ENCODE measurements around the gene CLTCL1. TPM values are rescaled to one million over a fixed set of nuclear protein-coding genes. Genes with fewer than 3 reads are reported as not detected.

CLTCL1 gene
- total and polyA plus RNA-seq, 2 experiments from 2014 or later, result 6.6 to 15.1 TPM

GRCh38 chr22:19207401-19207808, 84.1 kb downstream of the CLTCL1 start (continued):
- no peak for TF ChIP-seq CTCF (conservative IDR thresholded peaks at IDR 0.05; ENCODE audit: low read depth in 2 of 2)
- no peak for TF ChIP-seq REST (IDR thresholded peaks at IDR 0.05; ENCODE audit: unreplicated experiment)
- TF ChIP-seq STAT1 (IDR thresholded peaks at IDR 0.05; ENCODE audit: unreplicated experiment), result no peak

GRCh38 chr22:19206287-19206686, 85.2 kb downstream of the CLTCL1 start:
- Histone ChIP-seq H4K20me1 (replicated peaks; ENCODE audit: insufficient read depth) (0 out of 2 replicates have a peak, but pooled peaks cover 3% of the 10 kb centered on the region), H3F3A (replicated peaks; ENCODE audit: low read depth) (no peaks in the 10 kb centered on the region), H3K27ac (ENCODE audit: low read depth) (no peak overlapping the region), H3K4me1 (ENCODE audit: insufficient read depth) (no peaks in the 10 kb centered on the region), H2AFZ (no peak overlapping the region), H3K36me3 (ENCODE audit: insufficient read depth) (no peaks in the 10 kb centered on the region), H3K4me3 (no peak overlapping the region), H3K9me2 (ENCODE audit: insufficient read depth) (no peaks in the 10 kb centered on the region), H3K79me2 (replicated peaks; ENCODE audit: insufficient read depth) (no peaks in the 10 kb centered on the region), H3K4me2 (no peak overlapping the region), H3K27me3 (ENCODE audit: insufficient read depth) (no peaks in the 10 kb centered on the region)
- H3K4me1 Mint-ChIP-seq, result peaks cover 9% of the 10 kb centered on the region
- DNase-seq (ENCODE audit: low spot score) (no peak), ATAC-seq (no peak)
- TF ChIP-seq CREB1 (CRISPR knock-in tag; IDR thresholded peaks at IDR 0.05; ENCODE audit: low read depth), result no peak
- no peak for TF ChIP-seq JUNB (IDR thresholded peaks at IDR 0.05; ENCODE audit: unreplicated experiment)
- no peak for TF ChIP-seq ZNF331 (CRISPR knock-in tag; IDR thresholded peaks at IDR 0.05; ENCODE audit: low read depth)
- no peak for TF ChIP-seq EZH2phosphoT487 (IDR thresholded peaks at IDR 0.05; ENCODE audit: unreplicated experiment)
- TF ChIP-seq EZH2 (IDR thresholded peaks at IDR 0.05; ENCODE audit: low read depth, unreplicated experiment), result no peak
- no peak for TF ChIP-seq REST (IDR thresholded peaks at IDR 0.05; ENCODE audit: unreplicated experiment)
- no peak for TF ChIP-seq ZNF114 (CRISPR knock-in tag; IDR thresholded peaks at IDR 0.05)
- no peak for TF ChIP-seq POLR2AphosphoS5 (IDR thresholded peaks at IDR 0.05; ENCODE audit: low read depth)
- H3K4me3 Mint-ChIP-seq, result no peak overlapping the region
- peaks cover 17% of the 10 kb centered on the region; the same call in 2 of the 3 replicates for H3K36me3 Mint-ChIP-seq (ENCODE audit: low read depth)
- H3K27me3 Mint-ChIP-seq (ENCODE audit: insufficient read depth, low read depth, poor library complexity), result peaks cover 4% of the 10 kb centered on the region
- H3K27ac Mint-ChIP-seq, result no peak overlapping the region
- peaks cover 5% of the 10 kb centered on the region; the same call in 1 of the 3 replicates for H3K9me3 Mint-ChIP-seq

All from GM23338 (cell line).